Measurements from ENCODE around the gene TTLL11.

DNA sequence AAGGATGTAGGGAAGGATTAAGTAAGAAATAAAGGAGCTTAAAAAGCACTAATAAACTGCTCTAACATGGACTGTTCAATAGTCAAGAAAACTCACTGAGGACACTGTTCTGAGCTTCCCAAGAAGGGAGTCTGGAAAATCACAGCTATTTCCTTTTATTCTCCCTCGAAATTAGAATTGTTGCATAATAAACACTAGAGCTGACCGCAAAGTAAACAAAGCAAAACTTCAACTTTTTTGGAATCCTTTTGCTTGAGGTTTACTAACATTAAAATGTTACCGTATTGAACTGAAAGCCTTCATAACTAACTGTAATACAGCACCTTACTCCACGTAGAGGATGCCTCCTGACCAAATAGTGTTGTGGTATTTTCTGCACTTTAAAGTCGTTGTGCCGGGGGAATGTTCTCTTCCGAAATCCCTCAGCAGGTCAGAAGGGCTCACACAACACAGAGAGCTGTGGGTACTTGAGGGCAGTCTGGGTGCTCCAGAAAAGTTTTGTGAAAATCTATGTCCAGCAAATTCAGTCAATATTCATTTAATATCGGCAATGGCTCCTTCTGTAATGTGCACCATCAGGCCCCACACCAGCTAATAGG lies 59.2 kb downstream of the TTLL11 start:
- TF ChIP-seq, protein P1, sequence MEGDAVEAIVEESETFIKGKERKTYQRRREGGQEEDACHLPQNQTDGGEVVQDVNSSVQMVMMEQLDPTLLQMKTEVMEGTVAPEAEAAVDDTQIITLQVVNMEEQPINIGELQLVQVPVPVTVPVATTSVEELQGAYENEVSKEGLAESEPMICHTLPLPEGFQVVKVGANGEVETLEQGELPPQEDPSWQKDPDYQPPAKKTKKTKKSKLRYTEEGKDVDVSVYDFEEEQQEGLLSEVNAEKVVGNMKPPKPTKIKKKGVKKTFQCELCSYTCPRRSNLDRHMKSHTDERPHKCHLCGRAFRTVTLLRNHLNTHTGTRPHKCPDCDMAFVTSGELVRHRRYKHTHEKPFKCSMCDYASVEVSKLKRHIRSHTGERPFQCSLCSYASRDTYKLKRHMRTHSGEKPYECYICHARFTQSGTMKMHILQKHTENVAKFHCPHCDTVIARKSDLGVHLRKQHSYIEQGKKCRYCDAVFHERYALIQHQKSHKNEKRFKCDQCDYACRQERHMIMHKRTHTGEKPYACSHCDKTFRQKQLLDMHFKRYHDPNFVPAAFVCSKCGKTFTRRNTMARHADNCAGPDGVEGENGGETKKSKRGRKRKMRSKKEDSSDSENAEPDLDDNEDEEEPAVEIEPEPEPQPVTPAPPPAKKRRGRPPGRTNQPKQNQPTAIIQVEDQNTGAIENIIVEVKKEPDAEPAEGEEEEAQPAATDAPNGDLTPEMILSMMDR (conservative IDR thresholded peaks at IDR 0.05; ENCODE audit: low read length), result no peak
- no peak for TF ChIP-seq EZH2phosphoT487 (IDR thresholded peaks at IDR 0.05; ENCODE audit: borderline replicate concordance)

All from Loucy (cell line).